Measurements from ENCODE around the gene HELB. TPM values are rescaled to one million over a fixed set of nuclear protein-coding genes. Genes with fewer than 3 reads are reported as not detected.

HELB gene
- total and polyA plus RNA-seq, 2 donors (not counting 3 experiments of a cell fraction or from before 2014, with no cell fraction given), result 0.75 to 4.0 TPM

DNA sequence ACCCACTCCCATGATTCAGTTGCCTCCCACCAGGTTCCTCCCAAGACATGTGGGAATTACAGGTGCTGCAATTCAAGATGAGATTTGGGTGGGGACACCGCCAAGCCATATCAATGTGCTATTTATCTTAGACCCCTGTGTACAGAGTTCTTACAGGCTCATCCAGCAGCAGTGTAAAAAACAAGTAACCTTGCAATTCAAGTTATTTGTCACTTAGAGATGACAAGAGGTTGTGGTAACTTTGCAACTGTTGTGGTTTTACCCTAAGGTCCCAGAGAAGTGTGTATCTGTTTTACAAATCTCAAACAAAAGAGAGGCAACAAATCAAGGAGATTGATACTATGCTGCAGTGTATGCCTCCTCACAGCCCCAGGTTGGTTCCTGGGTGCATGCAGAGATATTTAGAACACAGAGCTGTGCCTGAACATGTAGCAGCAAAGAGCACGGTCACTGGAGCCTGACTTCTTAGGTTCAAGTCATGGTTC, 11.5 kb upstream of the HELB start:
- H3K4me3 ChIP-seq (replicated peaks in 1 of 3; ENCODE audit: insufficient read depth in 1 of 3, low read depth in 1 of 3, low read length in 3 of 3), result no peak overlapping the region
- intact Hi-C loops (cut with micrococcal nuclease) (no loop called here), dilution Hi-C loops (cut with MboI; ENCODE audit: extremely low pct_ligation_motif_present, low sequenced_read_pairs) (no loop called here)
- H3K79me2 ChIP-seq (ENCODE audit: control insufficient read depth, insufficient read depth, low read length), result no peaks in the 10 kb centered on the region
- H3K9me1 ChIP-seq (replicated peaks; ENCODE audit: control insufficient read depth, extremely low read depth, insufficient read depth, low read length), result no peaks in the 10 kb centered on the region
- H3K27ac ChIP-seq (ENCODE audit: insufficient read depth, low read depth, low read length), result no peak overlapping the region
- DNase-seq (ENCODE audit: low read depth, low spot score), result no peak
- no peak for TF ChIP-seq POLR2AphosphoS5 (IDR thresholded peaks at IDR 0.05; ENCODE audit: insufficient read depth, low read depth, low read length)
- TF ChIP-seq CTCF (IDR thresholded peaks at IDR 0.05; ENCODE audit: extremely low read depth in 1 of 2, insufficient read depth in 1 of 2, low read depth in 1 of 2, low read length in 2 of 2), result no peak
- TF ChIP-seq EZH2 (IDR thresholded peaks at IDR 0.05; ENCODE audit: borderline replicate concordance, low read depth, low read length, severe bottlenecking), result no peak
- TF ChIP-seq FOS (IDR thresholded peaks at IDR 0.05; ENCODE audit: borderline replicate concordance, insufficient read depth, low read length), result no peak
- TF ChIP-seq, protein P1, sequence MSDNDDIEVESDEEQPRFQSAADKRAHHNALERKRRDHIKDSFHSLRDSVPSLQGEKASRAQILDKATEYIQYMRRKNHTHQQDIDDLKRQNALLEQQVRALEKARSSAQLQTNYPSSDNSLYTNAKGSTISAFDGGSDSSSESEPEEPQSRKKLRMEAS (IDR thresholded peaks at IDR 0.05; ENCODE audit: insufficient read depth, insufficient read length), result no peak
- no peak for TF ChIP-seq JUN (IDR thresholded peaks at IDR 0.05; ENCODE audit: borderline replicate concordance, insufficient read depth, insufficient read length, low read depth)
- no peak for TF ChIP-seq GATA2 (IDR thresholded peaks at IDR 0.05; ENCODE audit: insufficient read depth, insufficient read length, low read depth, low read length)
- no peak for TF ChIP-seq MYC (IDR thresholded peaks at IDR 0.05; ENCODE audit: low read depth, low read length)
- ChIA-PET POLR2A (no interaction called here), CTCF (no interaction called here)
- no TSS peak for BruUV-seq (replicated peaks)
- no peaks in the 10 kb centered on the region for H3K9me3 ChIP-seq (replicated peaks; ENCODE audit: control insufficient read depth, insufficient read depth, low read length)
- H3K4me2 ChIP-seq (ENCODE audit: insufficient read depth, low read length), result no peak overlapping the region
- no peaks in the 10 kb centered on the region for H3K4me1 ChIP-seq (ENCODE audit: control insufficient read depth, extremely low read depth, insufficient read depth, low read length)
- no peaks in the 10 kb centered on the region for H4K20me1 ChIP-seq (replicated peaks; ENCODE audit: control insufficient read depth, extremely low read depth, insufficient read depth, low read length)
- FAIRE-seq, result no peak
- no peaks in the 10 kb centered on the region for H3K36me3 ChIP-seq (ENCODE audit: control insufficient read depth in 2 of 2, extremely low read depth in 1 of 2, insufficient read depth in 2 of 2, low read length in 2 of 2)
- peaks cover 4 to 5% of the 10 kb centered on the region in 2 experiments for H3K27me3 ChIP-seq (ENCODE audit: control insufficient read depth in 2 of 2, insufficient read depth in 2 of 2, low read length in 2 of 2)
- no peak overlapping the region for H3K9ac ChIP-seq (replicated peaks; ENCODE audit: extremely low read depth, insufficient read depth, low read length)
- no peak overlapping the region for H2AFZ ChIP-seq (ENCODE audit: low read depth, low read length)
